OCI-LY3 (cell line): ENCODE measurements around the gene UPK2.

ENCODE experiments used
- H2AFZ ChIP-seq: fragments of 200-600, 300-600 bp; shearing (Covaris generic); 2 replicates; pipeline ENCODE4 v1.6.0; 2014; ENCODE audit warnings: antibody characterized with exemption, low read depth, low read length
- H3K27ac ChIP-seq: fragments of 200-600, 300-600 bp; sonication (generic); 2 replicates; pipeline ENCODE4 v1.5.1; 2014; ENCODE audit warnings: mild to moderate bottlenecking, low read length, moderate library complexity, mixed read lengths
- H3K27me3 ChIP-seq: fragments of 200-600, 300-600 bp; sonication (generic); 2 replicates; pipeline ENCODE4 v1.6.1; 2014; ENCODE audit warnings: low read depth, low read length, mixed read lengths
- H3K36me3 ChIP-seq: fragments of 200-600, 300-600 bp; sonication (generic); replicated peaks from 2 replicates; pipeline ENCODE3; 2014; ENCODE audit warnings: low read depth, low read length, mixed read lengths
- H3K4me1 ChIP-seq: fragments of 300-600, 200-600 bp; sonication (generic); 2 replicates; pipeline ENCODE4 v1.6.1; 2014; ENCODE audit warnings: low read length, mixed read lengths
- H3K4me2 ChIP-seq: fragments of 200-600, 300-600 bp; sonication (generic); 2 replicates; pipeline ENCODE4 v1.6.1; 2014; ENCODE audit warnings: low read length, mixed read lengths
- H3K4me3 ChIP-seq: fragments of 300-600, 200-600 bp; sonication (generic); 2 replicates; pipeline ENCODE4 v1.5.1; 2014; ENCODE audit warnings: antibody characterized with exemption, mild to moderate bottlenecking, low read length, moderate library complexity
- H3K79me2 ChIP-seq: fragments of 300-600, 200-600 bp; shearing (Covaris generic); 2 replicates; pipeline ENCODE4 v1.6.1; 2014; ENCODE audit warnings: mild to moderate bottlenecking, low read length, mixed read lengths
- H3K9ac ChIP-seq: fragments of 300-600, 200-600 bp; shearing (Covaris generic); 2 replicates; pipeline ENCODE4 v1.6.0; 2014; ENCODE audit warnings: mild to moderate bottlenecking, low read length, moderate library complexity
- H3K9me3 ChIP-seq: fragments of 200-600, 300-600 bp; shearing (Covaris generic); 2 replicates; pipeline ENCODE4 v1.6.1; 2014; ENCODE audit warnings: low read length, mixed read lengths; ENCODE audit not compliant: insufficient read depth
- H4K20me1 ChIP-seq: fragments of 200-600, 300-600 bp; sonication (generic); 2 replicates; pipeline ENCODE4 v1.6.1; 2016; ENCODE audit warnings: low read length, mixed read lengths; ENCODE audit not compliant: insufficient read depth
- CTCF ChIP-seq: fragments of 200-600, 300-600 bp; sonication (generic); IDR thresholded peaks from 2 replicates; pipeline ENCODE4 v1.5.1; 2014; ENCODE audit warnings: antibody characterized with exemption, low read length, low read depth
- EZH2phosphoT487 ChIP-seq: fragments of 200-600 bp; shearing (Covaris generic); IDR thresholded peaks from 2 replicates; pipeline ENCODE4 v1.6.1; 2018; ENCODE audit warnings: antibody characterized with exemption, mixed run types, low read depth

The UPK2 gene

GRCh38 chr11:118928870-118929500, 27.1 kb upstream of the UPK2 start:
- H3K9me3 ChIP-seq, result no peaks in the 10 kb centered on the region
- H4K20me1 ChIP-seq, result no peaks in the 10 kb centered on the region
- peaks cover 27% of the 10 kb centered on the region for H3K4me1 ChIP-seq
- H3K27ac ChIP-seq, result peak overlapping the region; percentile 78
- H3K4me3 ChIP-seq, result peak overlapping the region; percentile 85
- no peak for TF ChIP-seq CTCF
- no peak for TF ChIP-seq EZH2phosphoT487
- H2AFZ ChIP-seq, result peak overlapping the region; percentile 49; the same call in 1 of the 2 replicates
- peaks cover 14% of the 10 kb centered on the region for H3K79me2 ChIP-seq
- H3K27me3 ChIP-seq, result peaks cover 5% of the 10 kb centered on the region; the same call in 1 of the 2 replicates
- H3K4me2 ChIP-seq, result peak overlapping the region; percentile 95
- H3K9ac ChIP-seq, result peak overlapping the region; percentile 76
- no peaks in the 10 kb centered on the region for H3K36me3 ChIP-seq

- H2AFZ ChIP-seq, result peak overlapping the region; percentile 50; the same call in 1 of the 2 replicates
- peaks cover 21% of the 10 kb centered on the region for H3K4me1 ChIP-seq
Measured at GRCh38 chr11:118929501-118930093, 26.5 kb upstream of the UPK2 start.

GRCh38 chr11:118930094-118930712, 25.9 kb upstream of the UPK2 start:
- peaks cover 20% of the 10 kb centered on the region for H3K4me1 ChIP-seq
- peak overlapping the region; percentile 78 for H3K27ac ChIP-seq

More at GRCh38 chr11:118929501-118930093, 26.5 kb upstream of the UPK2 start:
- Histone ChIP-seq H4K20me1 (no peaks in the 10 kb centered on the region), H3K27ac (peak overlapping the region; percentile 78), H3K27me3 (peaks cover 5% of the 10 kb centered on the region; the same call in 1 of the 2 replicates), H3K36me3 (no peaks in the 10 kb centered on the region), H3K4me2 (peak overlapping the region; percentile 95), H3K4me3 (peak overlapping the region; percentile 85), H3K9me3 (no peaks in the 10 kb centered on the region), H3K79me2 (peaks cover 8% of the 10 kb centered on the region), H3K9ac (peak overlapping the region; percentile 76)
- TF ChIP-seq CTCF, result no peak
- no peak for TF ChIP-seq EZH2phosphoT487

More at GRCh38 chr11:118930094-118930712, 25.9 kb upstream of the UPK2 start:
- peak overlapping the region; percentile 95 for H3K4me2 ChIP-seq
- peak overlapping the region; percentile 50; the same call in 1 of the 2 replicates for H2AFZ ChIP-seq
- no peaks in the 10 kb centered on the region for H3K9me3 ChIP-seq
- peak overlapping the region; percentile 85 for H3K4me3 ChIP-seq
- H4K20me1 ChIP-seq, result no peaks in the 10 kb centered on the region
- peak; percentile 91 for TF ChIP-seq CTCF
- TF ChIP-seq EZH2phosphoT487, result no peak
- H3K79me2 ChIP-seq, result peaks cover 2% of the 10 kb centered on the region
- peak overlapping the region; percentile 76 for H3K9ac ChIP-seq
- H3K27me3 ChIP-seq, result peaks cover 6% of the 10 kb centered on the region; the same call in 1 of the 2 replicates
- H3K36me3 ChIP-seq, result no peaks in the 10 kb centered on the region
